Activated CD4-positive, alpha-beta memory T cell treated with anti-CD3 and anti-CD28 coated beads for 36 hours (primary cell): Measurements from ENCODE around the gene RNF6. TPM values are rescaled to one million over a fixed set of nuclear protein-coding genes. Genes with fewer than 3 reads are reported as not detected.
"Not testable (repeated sequence)": the region's sequence is repeated elsewhere in the genome, so short reads cannot be mapped to it uniquely, and the experiment has no call there.

Experiments used
- CTCF ChIA-PET: fragments of 350-600 bp; sonication (Branson Sonifier 250); formaldehyde crosslinking; loops from one replicate; lab custom pipeline; 2021; ENCODE audit warnings: antibody characterized with exemption, inconsistent platforms; lab: Charles Lee
- POLR2A ChIA-PET: fragments of 350-600 bp; sonication (Branson Sonifier 250); formaldehyde crosslinking; loops from one replicate; lab custom pipeline; 2021; ENCODE audit warnings: antibody characterized with exemption; lab: Charles Lee
- DNase-seq: peaks from one replicate; pipeline ENCODE4 v3.0.0-alpha.2; 2020
- H3K27ac Mint-ChIP-seq: one replicate; pipeline ENCODE4 v1.8.0; 2021; ENCODE audit warnings: mixed read lengths
- H3K27me3 Mint-ChIP-seq: one replicate; pipeline ENCODE4 v1.8.0; 2021; ENCODE audit warnings: mixed read lengths
- H3K36me3 Mint-ChIP-seq: one replicate; pipeline ENCODE4 v1.8.0; 2021; ENCODE audit warnings: mixed read lengths
- H3K4me1 Mint-ChIP-seq: one replicate; pipeline ENCODE4 v1.8.0; 2021; ENCODE audit warnings: low read depth, mixed read lengths
- H3K4me3 Mint-ChIP-seq: one replicate; pipeline ENCODE4 v1.8.0; 2021; ENCODE audit warnings: mild to moderate bottlenecking, mixed read lengths
- H3K9me3 Mint-ChIP-seq: one replicate; pipeline ENCODE4 v1.8.0; 2021; ENCODE audit warnings: mixed read lengths
- intact Hi-C: fragments of 100-400 bp; cut with micrococcal nuclease; formaldehyde crosslinking; loops from one replicate; pipeline ENCODE4 v1.15.1; 2023
- total RNA-seq, 2 experiments: library from RNA; stranded (reverse); gene quantifications; one replicate each; pipeline ENCODE4 v1.2.3, GENCODE V29; 2021

RNF6 gene
- total RNA-seq, 2 experiments from 2014 or later: 40.7 to 45.0 TPM

- peaks cover 36% of the 10 kb centered on the region for H3K4me1 Mint-ChIP-seq
- H3K4me3 Mint-ChIP-seq: peak overlapping the region; percentile 80
- no peaks in the 10 kb centered on the region for H3K9me3 Mint-ChIP-seq
- peak; percentile 9 for DNase-seq
- intact Hi-C loops: loop anchor here (1.0 to 10.0 kb wide), 4 partner anchors 32 to 1884 kb away; partner anchors contain the start of genes LNX2, PAN3 and POLR1D
- ChIA-PET POLR2A (interaction anchor here (1.1 kb wide), 1 partner anchor 31 kb away, joined by 7 read pairs; the partner anchor contains the start of gene RNF6), CTCF (interaction anchor here (1.3 kb wide), 1 partner anchor 68 kb away, joined by 9 read pairs; no protein-coding TSS in a partner anchor)
- H3K36me3 Mint-ChIP-seq: no peaks in the 10 kb centered on the region
- H3K27me3 Mint-ChIP-seq: no peaks in the 10 kb centered on the region
- H3K27ac Mint-ChIP-seq: peak overlapping the region; percentile 67
Measured at GRCh38 chr13:26253262-26253786, 31.2 kb upstream of the RNF6 start.

- CTCF ChIA-PET: interaction anchor here (1.0 kb wide), 1 partner anchor 66 kb away, joined by 4 read pairs; no protein-coding TSS in a partner anchor
- H3K36me3 Mint-ChIP-seq, H3K27me3 Mint-ChIP-seq, H3K4me3 Mint-ChIP-seq, POLR2A ChIA-PET, H3K27ac Mint-ChIP-seq, H3K9me3 Mint-ChIP-seq, DNase-seq: not testable (repeated sequence)
- H3K4me1 Mint-ChIP-seq: peaks cover 27% of the 10 kb centered on the region
- intact Hi-C loops: loop anchor here (5.0 to 10.0 kb wide), 2 partner anchors 1373 to 1885 kb away; partner anchors contain the start of genes LNX2, PAN3 and POLR1D
Measured at GRCh38 chr13:26252006-26252405, 29.9 kb upstream of the RNF6 start.

DNA sequence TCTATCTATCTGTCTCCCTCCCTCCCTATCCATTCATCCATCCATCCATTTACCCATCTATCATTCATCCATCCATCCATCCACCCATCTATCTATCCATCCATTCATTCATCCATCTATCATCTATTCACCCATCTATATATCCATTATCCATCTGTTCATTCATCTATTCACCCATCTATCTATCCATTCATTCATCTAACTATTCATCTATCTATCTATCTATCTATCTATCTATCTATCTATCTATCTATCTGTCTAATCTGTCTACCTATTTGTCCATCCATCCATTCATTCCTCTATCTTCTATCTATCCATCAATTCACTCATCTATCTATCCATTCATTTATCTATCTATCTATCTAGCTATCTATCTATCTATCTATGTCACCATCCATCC, 27.4 kb upstream of the RNF6 start:
- Mint-ChIP-seq H3K36me3 (no peaks in the 10 kb centered on the region), H3K4me3 (no peak overlapping the region), H3K27ac (no peak overlapping the region), H3K4me1 (peaks cover 5% of the 10 kb centered on the region), H3K27me3 (no peaks in the 10 kb centered on the region), H3K9me3 (no peaks in the 10 kb centered on the region)
- intact Hi-C loops: no loop called here
- POLR2A ChIA-PET: no interaction called here
- no peak for DNase-seq
- CTCF ChIA-PET: no interaction called here

DNA sequence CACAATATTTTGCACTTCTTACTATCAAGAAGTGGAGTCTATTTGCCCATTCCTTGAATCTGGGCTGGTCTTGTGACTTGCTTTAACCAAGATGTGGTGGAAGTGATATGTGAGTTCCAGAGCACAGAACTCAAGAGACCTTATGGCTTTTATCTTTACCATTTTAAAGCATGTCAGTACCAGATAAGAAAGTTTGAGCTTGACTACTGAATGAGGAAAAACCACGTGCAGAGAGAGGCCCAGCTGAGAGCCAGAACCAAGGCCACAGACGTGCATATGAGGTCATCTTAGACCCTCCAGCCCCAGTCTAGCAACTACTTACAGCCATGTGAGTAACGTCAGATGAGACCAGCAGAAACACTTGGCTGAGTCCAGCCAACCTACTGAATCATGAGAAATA, 25.5 kb upstream of the RNF6 start:
- no peak for DNase-seq
- H3K27ac Mint-ChIP-seq: no peak overlapping the region
- H3K27me3 Mint-ChIP-seq: no peaks in the 10 kb centered on the region
- POLR2A ChIA-PET: no interaction called here
- H3K4me3 Mint-ChIP-seq: no peak overlapping the region
- intact Hi-C loops: no loop called here
- no peaks in the 10 kb centered on the region for H3K36me3 Mint-ChIP-seq
- no peaks in the 10 kb centered on the region for H3K4me1 Mint-ChIP-seq
- CTCF ChIA-PET: no interaction called here
- H3K9me3 Mint-ChIP-seq: no peaks in the 10 kb centered on the region

GRCh38 chr13:26247011-26247410, 24.9 kb upstream of the RNF6 start:
- intact Hi-C loops: no loop called here
- Mint-ChIP-seq H3K36me3 (no peaks in the 10 kb centered on the region), H3K27ac (no peak overlapping the region), H3K9me3 (peaks cover 5% of the 10 kb centered on the region), H3K4me3 (no peak overlapping the region), H3K27me3 (peaks cover 2% of the 10 kb centered on the region), H3K4me1 (no peaks in the 10 kb centered on the region)
- CTCF ChIA-PET: interaction anchor here (1.1 kb wide), 1 partner anchor 10 kb away, joined by 4 read pairs; no protein-coding TSS in a partner anchor
- POLR2A ChIA-PET: no interaction called here
- DNase-seq: no peak

DNA sequence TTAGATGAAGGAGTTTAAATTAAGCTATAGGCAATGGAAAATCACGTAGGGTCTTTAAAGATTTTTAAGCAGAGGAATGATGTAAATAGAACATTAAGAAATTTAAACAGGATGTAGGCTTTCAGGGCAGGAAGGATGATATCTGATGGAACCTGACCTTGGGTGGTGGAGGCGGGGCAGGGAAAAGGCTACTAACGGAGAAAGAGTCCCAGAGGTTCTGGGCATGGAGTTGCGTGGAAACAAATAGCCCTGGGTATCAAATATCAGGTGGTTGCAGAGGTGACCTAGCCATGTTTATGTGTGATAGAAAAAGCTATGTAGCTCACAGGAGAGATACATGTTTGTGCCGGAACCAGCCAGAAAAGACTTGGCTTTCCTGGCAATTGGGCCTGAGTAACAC, 24.0 kb upstream of the RNF6 start:
- ChIA-PET CTCF (interaction anchor here (0.6 to 1.1 kb wide), 3 partner anchors 10 to 190 kb away, joined by 3 to 4 read pairs (median 4); no protein-coding TSS in a partner anchor), POLR2A (no interaction called here)
- intact Hi-C loops: no loop called here

GRCh38 chr13:26236296-26236695, 14.2 kb upstream of the RNF6 start:
- Mint-ChIP-seq H3K27me3 (peaks cover 6% of the 10 kb centered on the region), H3K4me1 (peaks cover 8% of the 10 kb centered on the region), H3K27ac (no peak overlapping the region), H3K9me3 (no peaks in the 10 kb centered on the region), H3K4me3 (no peak overlapping the region), H3K36me3 (no peaks in the 10 kb centered on the region)
- no peak for DNase-seq
- ChIA-PET CTCF (interaction anchor here (2.1 to 2.2 kb wide), 2 partner anchors 10 to 51 kb away, joined by 4 to 9 read pairs; no protein-coding TSS in a partner anchor), POLR2A (no interaction called here)
- intact Hi-C loops: no loop called here

More for the DNA sequence above, 24.0 kb upstream of the RNF6 start:
- Mint-ChIP-seq H3K36me3 (no peaks in the 10 kb centered on the region), H3K27me3 (peaks cover 4% of the 10 kb centered on the region), H3K4me1 (no peaks in the 10 kb centered on the region), H3K27ac (no peak overlapping the region), H3K4me3 (no peak overlapping the region), H3K9me3 (peaks cover 5% of the 10 kb centered on the region)
- no peak for DNase-seq

DNA sequence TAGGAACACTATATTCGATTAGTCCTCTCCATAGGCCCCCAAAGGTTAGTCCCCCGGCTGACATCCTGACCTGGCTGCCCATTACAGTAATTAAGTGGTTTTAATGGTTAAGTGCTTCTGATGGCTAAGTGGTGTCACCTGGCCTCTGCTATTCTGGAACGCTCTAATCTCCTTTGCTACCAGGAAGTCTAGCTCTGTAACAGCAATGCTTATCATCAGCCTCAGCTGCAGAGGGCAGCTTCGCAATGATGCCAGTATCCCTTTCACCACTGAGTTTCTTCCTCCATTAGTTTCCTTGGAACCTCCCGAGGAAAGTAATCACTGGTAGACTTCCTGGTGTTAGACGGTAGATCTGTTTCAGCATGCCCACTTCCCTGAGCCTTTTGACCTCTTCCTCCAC, 8.6 kb upstream of the RNF6 start:
- Mint-ChIP-seq H3K27ac (no peak overlapping the region), H3K9me3 (no peaks in the 10 kb centered on the region), H3K4me3 (no peak overlapping the region), H3K36me3 (no peaks in the 10 kb centered on the region), H3K4me1 (no peaks in the 10 kb centered on the region), H3K27me3 (peaks cover 2% of the 10 kb centered on the region)
- DNase-seq: no peak
- intact Hi-C loops: no loop called here
- POLR2A ChIA-PET: no interaction called here
- CTCF ChIA-PET: no interaction called here

- ChIA-PET CTCF (interaction anchor here (1.0 kb wide), 1 partner anchor 255 kb away, joined by 3 read pairs; no protein-coding TSS in a partner anchor), POLR2A (no interaction called here)
- intact Hi-C loops: no loop called here
- no peaks in the 10 kb centered on the region for H3K4me1 Mint-ChIP-seq
- no peak overlapping the region for H3K4me3 Mint-ChIP-seq
- no peak for DNase-seq
- no peaks in the 10 kb centered on the region for H3K36me3 Mint-ChIP-seq
- no peaks in the 10 kb centered on the region for H3K9me3 Mint-ChIP-seq
- no peak overlapping the region for H3K27ac Mint-ChIP-seq
- peaks cover 2% of the 10 kb centered on the region for H3K27me3 Mint-ChIP-seq
Measured at GRCh38 chr13:26229080-26229615, 7.0 kb upstream of the RNF6 start.

GRCh38 chr13:26228096-26228495, 6.0 kb upstream of the RNF6 start:
- Mint-ChIP-seq H3K9me3 (no peaks in the 10 kb centered on the region), H3K36me3 (no peaks in the 10 kb centered on the region), H3K27me3 (peaks cover 2% of the 10 kb centered on the region), H3K4me3 (no peak overlapping the region), H3K4me1 (peaks cover 4% of the 10 kb centered on the region), H3K27ac (no peak overlapping the region)
- intact Hi-C loops: no loop called here
- CTCF ChIA-PET: interaction anchor here (2.4 kb wide), 1 partner anchor 43 kb away, joined by 7 read pairs; no protein-coding TSS in a partner anchor
- POLR2A ChIA-PET: no interaction called here
- no peak for DNase-seq

GRCh38 chr13:26227166-26227971, 5.3 kb upstream of the RNF6 start:
- H3K4me1 Mint-ChIP-seq: peaks cover 11% of the 10 kb centered on the region
- H3K27ac Mint-ChIP-seq: no peak overlapping the region
- H3K9me3 Mint-ChIP-seq: no peaks in the 10 kb centered on the region
- no peak overlapping the region for H3K4me3 Mint-ChIP-seq
- intact Hi-C loops: no loop called here
- peaks cover 2% of the 10 kb centered on the region for H3K27me3 Mint-ChIP-seq
- ChIA-PET POLR2A (no interaction called here), CTCF (interaction anchor here (2.4 kb wide), 1 partner anchor 42 kb away, joined by 7 read pairs; no protein-coding TSS in a partner anchor)
- no peaks in the 10 kb centered on the region for H3K36me3 Mint-ChIP-seq
- no peak for DNase-seq
